HL-60/S4 treated with retinoic acid at 250 ng/mL for 4 days and 3 days (cell line): ENCODE measurements around the gene ZNF211.

Experiments used
- in situ Hi-C: fragments of 300-500 bp; cut with MboI; formaldehyde crosslinking; loops from 2 replicates; pipeline ENCODE4 v1.7.0; 2022; ENCODE audit warnings: low sequenced_read_pairs

The ZNF211 gene

DNA sequence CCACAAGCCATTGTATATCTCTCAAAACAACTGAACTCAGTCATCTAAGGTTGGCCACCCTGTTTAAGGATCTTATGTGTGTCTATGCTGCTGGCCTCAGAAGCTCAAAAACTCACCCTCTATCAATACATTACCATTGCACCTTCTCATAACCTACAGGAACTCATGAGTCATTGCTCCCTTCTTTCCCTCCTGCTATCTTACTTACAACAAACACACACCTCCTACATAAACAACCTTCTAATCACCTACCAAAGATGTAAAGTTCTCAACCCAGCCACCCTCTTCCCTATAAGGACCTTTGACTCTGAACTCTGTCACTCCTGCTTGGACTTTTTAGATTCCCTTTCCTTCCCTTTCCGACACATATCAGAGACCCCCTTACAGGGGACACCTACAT is 22.5 kb downstream of the ZNF211 start:
- in situ Hi-C loops: no loop called here

DNA sequence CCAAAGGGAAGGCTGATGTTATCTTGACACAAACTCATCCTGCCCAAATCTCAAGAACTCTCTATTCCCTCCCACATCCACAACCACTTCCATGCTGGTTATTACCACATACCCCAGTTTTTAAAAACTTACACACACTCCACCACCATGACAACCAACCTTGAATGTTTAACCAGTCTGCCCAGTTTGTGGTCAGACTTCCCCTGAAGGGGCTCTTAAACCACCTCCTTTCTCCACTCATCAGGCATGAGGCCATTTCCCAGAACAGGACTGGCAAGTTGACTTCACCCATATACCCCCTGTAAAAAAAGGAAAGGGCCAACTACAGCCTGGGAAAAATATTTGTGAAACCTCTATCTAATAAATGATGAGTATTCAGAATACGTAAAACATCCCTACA is 23.4 kb downstream of the ZNF211 start:
- in situ Hi-C loops: no loop called here

DNA sequence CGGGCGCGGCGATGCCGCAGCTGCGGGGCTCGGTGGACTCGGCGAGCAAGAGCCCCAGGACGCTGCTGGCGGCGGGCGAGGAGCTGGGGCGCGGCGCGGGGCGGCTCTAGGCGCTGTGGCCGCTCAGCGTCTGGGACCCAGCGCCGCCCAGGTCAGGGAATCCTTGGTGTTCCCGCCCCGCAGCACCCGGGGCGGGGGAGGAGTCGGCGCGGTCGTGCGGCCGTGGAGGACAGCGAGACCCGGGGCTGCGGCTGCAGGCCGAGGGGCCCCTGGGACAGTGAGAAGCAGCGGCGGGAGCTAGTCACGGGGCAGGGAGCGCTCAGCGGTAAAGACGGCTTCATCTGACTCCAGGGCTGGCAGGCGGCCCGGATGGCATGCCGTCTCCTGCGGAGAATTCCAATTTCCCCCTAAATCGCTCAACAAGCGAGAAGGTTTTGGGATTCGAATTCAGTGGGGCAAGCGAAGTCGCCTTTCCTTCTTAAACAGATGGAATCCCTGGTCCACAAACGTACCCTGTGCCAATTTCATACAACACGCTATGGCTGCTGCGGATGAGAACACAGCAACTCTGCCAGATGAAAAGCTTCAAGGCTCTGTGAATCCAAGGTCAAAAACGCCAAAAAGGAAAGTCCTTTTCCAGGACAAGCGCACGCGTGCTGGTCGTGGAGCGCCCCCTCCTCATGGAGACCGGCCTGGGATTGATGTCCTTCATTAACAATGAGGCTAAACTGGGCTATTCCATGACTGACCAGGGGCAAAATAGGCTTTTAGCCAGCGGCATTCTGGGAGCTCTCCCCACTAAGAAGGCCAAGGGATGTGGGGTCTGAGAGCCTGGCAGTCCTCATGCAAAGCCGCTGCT is 31.5 kb downstream of the ZNF211 start:
- in situ Hi-C loops: no loop called here

DNA sequence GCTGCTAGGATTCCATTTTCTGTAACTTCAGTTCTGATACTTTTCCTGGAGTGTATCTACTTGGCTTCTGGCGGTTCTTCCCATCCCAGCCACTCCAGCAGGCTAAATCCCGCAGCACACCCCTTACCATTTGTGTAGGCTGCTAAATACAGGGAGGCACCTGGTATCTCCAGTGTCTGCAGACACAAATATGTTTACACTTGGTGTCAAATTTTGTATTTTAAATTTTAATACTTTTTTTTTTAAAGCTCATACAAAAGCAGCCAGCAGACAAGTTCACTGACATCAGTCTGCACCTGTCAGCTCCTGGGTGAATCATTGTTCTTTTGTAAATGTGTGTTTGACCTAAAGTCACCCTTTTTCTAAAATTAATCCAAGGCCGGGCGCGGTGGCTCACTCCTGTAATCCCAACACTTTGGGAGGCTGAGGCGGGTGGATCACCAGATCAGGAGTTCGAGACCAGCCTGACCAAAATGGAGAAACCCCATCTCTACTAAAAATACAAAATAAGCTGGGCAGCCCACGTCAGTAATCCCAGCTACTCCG is 32.4 kb downstream of the ZNF211 start:
- in situ Hi-C loops: no loop called here

DNA sequence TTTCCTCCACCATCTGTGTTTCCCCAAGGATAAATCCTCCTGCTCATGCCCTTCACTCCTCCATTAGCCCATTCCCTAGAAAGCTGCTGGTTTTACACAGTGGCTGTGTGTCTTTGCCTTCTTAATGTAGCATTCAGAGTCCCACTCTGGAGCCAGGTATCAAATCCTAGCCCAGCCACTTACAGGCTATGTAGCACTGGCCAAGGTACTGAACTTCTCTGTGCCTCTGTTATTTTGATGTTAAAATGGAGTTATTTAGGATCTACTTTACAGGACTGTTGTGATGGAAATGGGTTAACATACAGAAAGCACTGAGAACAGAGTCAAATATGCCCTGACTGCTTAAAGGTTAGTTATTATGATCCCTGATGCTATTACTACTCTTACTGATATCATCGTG is 34.3 kb downstream of the ZNF211 start:
- in situ Hi-C loops: no loop called here

DNA sequence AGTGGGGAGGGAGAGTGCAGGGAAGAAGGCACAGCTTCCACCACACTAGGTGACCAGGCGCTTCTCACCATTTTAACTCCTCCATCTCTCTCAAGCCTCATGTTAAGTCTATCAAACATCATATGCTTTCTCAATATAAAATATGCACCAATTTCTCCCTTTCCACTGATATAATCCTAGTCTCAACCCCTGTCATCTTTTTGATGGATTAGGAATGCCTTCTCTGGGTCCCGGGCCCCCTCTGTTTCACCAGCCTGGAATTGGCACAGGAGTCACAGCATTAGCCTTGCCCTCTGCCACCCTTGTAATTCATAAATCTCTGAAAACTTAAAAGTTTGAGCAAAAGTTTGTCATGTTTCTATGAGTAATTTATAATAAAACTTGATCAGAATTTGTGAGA is 35.7 kb downstream of the ZNF211 start, which contains the start of gene ZSCAN4:
Gene ZSCAN4 (plus strand): TSS at position 301 of the 400 bp plus-strand sequence. CDS start 7,211 bp downstream, outside the sequence.
- in situ Hi-C loops: no loop called here

DNA sequence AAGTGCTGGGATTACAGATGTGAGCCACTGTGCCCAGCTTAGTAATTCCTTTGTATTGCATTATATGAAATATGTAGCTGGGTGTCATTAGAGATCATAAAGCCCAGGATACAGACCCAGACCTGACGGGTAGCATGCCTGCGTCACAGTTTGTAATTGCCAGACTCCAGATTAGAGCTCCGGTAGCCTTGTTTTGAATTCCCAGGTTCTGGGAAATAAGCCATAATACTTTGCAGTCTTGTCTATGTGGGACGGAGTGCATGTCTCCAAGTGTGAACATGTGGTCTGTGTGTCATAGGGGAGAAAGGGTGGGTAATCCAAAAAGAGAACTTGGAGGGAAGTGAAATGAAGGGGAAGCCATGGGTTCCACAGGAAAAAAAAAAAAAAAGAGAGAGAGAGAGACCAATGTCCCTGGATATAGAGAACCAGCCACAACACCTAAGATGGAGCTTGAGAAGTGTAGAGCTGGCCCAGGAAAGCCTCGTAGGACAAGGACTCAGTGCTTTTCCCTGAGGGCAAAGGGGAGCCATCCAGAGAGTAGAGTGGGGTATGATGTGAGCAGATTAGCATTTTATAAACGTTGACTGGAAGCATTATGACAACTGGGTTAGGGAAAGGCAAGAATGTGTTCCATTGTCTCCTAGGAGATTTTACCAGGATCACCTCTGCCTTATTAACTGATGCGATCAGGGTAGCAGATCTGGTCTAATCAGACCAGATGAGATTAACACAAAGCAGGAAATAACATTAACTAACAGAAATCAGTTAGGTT is 38.3 kb downstream of the ZNF211 start:
- in situ Hi-C loops: no loop called here

DNA sequence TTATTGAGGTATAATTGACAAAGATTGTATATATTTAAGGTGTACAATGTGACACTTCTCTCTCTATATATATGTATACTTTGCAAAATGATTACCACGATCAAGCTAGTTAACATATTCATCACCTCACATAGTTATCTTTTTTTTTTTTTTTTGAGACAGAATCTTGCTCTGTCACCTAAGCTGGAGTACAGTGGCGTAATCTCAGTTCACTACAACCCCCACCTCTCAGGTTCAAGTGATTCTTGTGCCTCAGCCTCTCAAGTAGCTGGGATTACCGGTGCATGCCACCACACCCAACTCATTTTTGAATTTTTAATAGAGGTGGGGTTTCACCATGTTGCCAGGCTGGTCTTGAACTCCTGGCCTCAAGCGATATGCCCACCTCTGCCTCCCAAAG is 39.5 kb downstream of the ZNF211 start:
- in situ Hi-C loops: no loop called here

DNA sequence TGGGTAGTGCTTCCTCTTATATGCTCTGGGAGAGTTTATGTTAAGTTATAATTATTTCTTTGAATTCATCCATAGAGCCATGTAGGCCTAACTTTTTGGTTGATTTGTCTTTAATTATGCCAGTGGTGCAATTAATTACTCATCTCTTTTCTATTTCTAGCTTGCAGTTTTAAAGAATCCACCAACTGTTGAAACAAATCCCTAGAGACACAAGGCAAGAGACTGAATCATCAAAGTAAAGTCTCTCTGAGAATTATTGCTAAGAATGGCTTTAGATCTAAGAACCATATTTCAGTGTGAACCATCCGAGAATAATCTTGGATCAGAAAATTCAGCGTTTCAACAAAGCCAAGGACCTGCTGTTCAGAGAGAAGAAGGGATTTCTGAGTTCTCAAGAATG is 42.9 kb downstream of the ZNF211 start:
- in situ Hi-C loops: no loop called here

DNA sequence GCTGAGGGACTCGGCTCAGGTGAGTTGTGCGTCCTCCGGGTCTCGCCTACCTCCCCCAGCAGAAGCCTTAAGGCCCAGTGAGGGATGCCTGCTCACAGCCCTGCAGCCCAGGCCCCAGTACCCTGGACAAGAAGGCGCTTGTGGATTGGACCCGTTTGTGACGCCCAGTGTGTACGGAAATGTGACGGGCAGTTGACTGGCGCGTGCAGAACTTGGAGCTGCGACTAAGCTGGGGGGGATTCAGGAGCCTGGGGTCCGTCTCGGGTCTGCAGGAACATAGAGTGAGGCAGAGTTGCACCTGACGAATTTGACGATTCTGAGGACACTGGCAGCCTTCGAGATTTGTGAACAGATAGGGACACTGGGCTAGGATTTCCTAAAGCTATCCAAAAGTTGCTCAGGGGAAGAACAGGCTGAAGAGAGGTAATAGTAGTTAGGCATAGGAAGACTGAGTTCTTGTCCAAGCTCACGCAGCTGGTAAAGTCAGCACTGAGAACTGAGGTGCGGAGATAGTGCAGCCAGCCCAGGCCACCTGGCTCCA is 49.3 kb downstream of the ZNF211 start:
- in situ Hi-C loops: no loop called here

DNA sequence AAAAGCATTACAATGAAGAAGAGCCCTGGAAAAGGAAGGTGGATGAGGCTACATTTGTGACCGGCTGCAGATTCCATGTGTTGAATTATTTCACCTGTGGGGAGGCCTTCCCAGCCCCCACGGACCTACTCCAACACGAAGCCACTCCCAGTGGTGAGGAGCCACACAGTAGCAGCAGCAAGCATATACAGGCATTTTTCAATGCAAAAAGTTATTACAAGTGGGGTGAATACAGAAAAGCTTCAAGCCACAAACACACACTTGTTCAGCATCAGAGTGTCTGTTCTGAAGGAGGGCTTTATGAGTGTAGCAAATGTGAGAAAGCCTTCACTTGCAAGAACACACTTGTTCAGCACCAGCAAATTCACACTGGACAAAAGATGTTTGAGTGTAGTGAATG is 53.8 kb downstream of the ZNF211 start:
- in situ Hi-C loops: no loop called here

DNA sequence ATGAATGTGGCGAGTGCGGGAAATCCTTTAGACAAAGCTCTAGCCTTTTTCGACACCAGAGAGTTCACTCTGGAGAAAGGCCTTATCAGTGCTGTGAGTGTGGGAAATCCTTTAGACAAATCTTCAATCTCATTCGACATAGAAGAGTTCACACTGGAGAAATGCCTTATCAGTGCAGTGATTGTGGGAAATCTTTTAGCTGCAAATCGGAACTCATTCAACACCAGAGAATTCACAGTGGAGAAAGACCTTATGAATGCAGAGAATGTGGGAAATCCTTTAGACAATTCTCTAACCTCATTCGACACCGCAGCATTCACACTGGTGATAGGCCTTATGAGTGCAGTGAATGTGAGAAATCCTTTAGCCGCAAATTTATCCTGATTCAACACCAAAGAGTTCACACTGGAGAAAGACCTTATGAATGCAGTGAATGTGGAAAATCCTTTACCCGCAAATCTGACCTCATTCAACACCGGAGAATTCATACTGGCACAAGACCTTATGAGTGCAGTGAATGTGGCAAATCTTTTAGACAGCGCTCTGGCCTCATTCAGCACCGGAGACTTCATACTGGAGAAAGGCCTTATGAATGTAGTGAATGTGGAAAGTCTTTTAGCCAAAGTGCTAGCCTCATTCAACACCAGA is 54.5 kb downstream of the ZNF211 start:
- in situ Hi-C loops: no loop called here

DNA sequence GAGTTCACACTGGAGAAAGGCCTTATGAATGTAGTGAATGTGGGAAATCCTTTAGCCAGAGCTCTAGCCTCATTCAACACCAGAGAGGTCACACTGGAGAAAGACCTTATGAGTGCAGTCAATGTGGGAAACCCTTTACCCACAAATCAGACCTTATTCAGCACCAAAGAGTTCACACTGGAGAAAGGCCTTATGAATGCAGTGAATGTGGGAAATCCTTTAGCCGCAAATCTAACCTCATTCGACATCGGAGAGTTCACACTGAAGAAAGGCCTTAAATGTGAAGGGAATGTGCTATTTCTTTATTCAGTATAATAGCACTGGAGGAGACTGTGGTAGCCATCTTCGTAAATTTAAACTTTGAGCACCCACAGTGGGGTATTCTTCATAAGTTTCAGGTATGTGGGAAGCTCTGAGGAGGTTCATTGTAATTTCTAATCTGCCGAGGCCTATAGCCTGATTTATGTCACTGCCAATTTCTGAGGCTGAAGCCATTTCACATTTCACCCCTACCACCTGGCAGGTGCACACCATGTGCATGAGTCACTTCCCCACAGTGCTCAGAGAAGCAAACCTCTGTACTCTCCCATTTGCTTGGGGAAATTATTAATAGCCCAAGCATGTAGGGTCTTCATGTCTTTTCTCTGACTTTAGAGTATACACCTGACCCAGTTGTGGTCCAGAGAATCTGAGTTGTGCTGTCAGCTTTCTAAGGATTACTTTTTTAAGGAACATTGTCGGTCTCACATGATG is 55.2 kb downstream of the ZNF211 start:
- in situ Hi-C loops: no loop called here

DNA sequence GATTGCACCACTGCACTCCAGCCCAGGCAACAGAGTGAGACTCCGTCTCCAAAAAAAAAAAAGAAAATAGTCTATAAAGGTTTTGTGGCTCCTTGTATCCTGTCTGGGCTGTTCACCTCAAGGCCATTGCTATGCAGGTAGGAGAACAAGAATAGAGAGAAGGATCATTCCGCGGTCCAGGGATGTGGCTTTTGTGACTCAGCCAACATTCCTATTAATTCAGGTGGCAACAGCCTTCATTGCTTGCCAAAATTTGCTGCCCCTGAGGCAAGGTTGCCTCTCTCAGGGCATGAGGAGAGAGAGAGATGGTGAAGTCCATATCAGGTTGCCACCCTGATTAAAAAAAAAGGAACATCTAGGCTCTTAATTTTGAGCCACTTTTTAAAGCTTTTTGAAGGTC is 56.8 kb downstream of the ZNF211 start:
- in situ Hi-C loops: no loop called here
